Measurements from ENCODE around the gene CT47B1.
"Not testable (repeated sequence)": the region's sequence is repeated elsewhere in the genome, so short reads cannot be mapped to it uniquely, and the experiment has no call there.

CT47B1 gene

GRCh38 chrX:120875766-120876165 lies at the start of gene CT47B1:
CT47B1 (minus strand) TSS chrX:120875866; CDS start chrX:120875670, 196 bp downstream.
- not testable (repeated sequence) for DNase-seq (ENCODE audit: low read depth in 3 of 3)

GRCh38 chrX:120874678-120875557 lies 748 bp downstream of the CT47B1 start:
- DNase-seq (ENCODE audit: low read depth in 3 of 3), result no peak

GRCh38 chrX:120857240-120857639 lies 18.4 kb downstream of the CT47B1 start:
- no peak for DNase-seq (ENCODE audit: low read depth in 3 of 3)

GRCh38 chrX:120840827-120841226 lies 34.8 kb downstream of the CT47B1 start:
- DNase-seq (ENCODE audit: low read depth in 3 of 3), result no peak

GRCh38 chrX:120839491-120839890 lies 36.2 kb downstream of the CT47B1 start:
- no peak for DNase-seq (ENCODE audit: low read depth in 3 of 3)

GRCh38 chrX:120827213-120827612 lies 48.5 kb downstream of the CT47B1 start:
- DNase-seq (ENCODE audit: low read depth in 3 of 3), result not testable (repeated sequence)

- DNase-seq (ENCODE audit: low read depth in 3 of 3), result no peak
These were observed 50.5 kb downstream of the CT47B1 start for GRCh38 chrX:120825146-120825545.

GRCh38 chrX:120824021-120824420 lies 51.6 kb downstream of the CT47B1 start:
- no peak for DNase-seq (ENCODE audit: low read depth in 3 of 3)

GRCh38 chrX:120823556-120823955 lies 52.1 kb downstream of the CT47B1 start:
- no peak for DNase-seq (ENCODE audit: low read depth in 3 of 3)

All from stimulated activated CD4-positive, alpha-beta T cell treated with anti-CD3 and anti-CD28 coated beads, TNF-alpha, amount 100 ng/mL, for 48 hours (primary cell).